H1 (cell line): ENCODE data around the gene KLF16. TPM values are rescaled to one million over a fixed set of nuclear protein-coding genes. Genes with fewer than 3 reads are reported as not detected.

Source experiments
- CTCF ChIA-PET: fragments of 300-600 bp; sonication (Branson Sonifier 250); formaldehyde crosslinking; loops from one replicate; lab custom pipeline; 2021; ENCODE audit not compliant: partially characterized antibody; lab: Charles Lee
- POLR2A ChIA-PET: fragments of 300-600 bp; sonication (Branson Sonifier 250); formaldehyde crosslinking; loops from one replicate; lab custom pipeline; 2021; ENCODE audit warnings: inconsistent platforms; ENCODE audit not compliant: partially characterized antibody; lab: Charles Lee
- DNase-seq, 2 experiments: peaks; one replicate each; pipeline versions ENCODE4 v3.0.0 to v3.0.0-alpha.2; 2010 to 2022; ENCODE audit warnings: low spot score in 2 of 2, low read depth in 1 of 2, mixed read lengths in 1 of 2
- FAIRE-seq: peaks from 2 replicates; lab custom pipeline; 2011; peaks lifted over from hg19 to GRCh38; lab: Jason Lieb, UNC
- H2AFZ ChIP-seq: 2 replicates; pipeline ENCODE4 v1.8.1; 2012; ENCODE audit warnings: low read length, inconsistent platforms
- H2AK5ac ChIP-seq: 2 replicates; pipeline ENCODE4 v1.6.1; 2013; ENCODE audit warnings: low read depth, low read length
- H2BK120ac ChIP-seq: replicated peaks from 2 replicates; pipeline ENCODE3; 2013; ENCODE audit warnings: low read depth, low read length, inconsistent platforms
- H2BK12ac ChIP-seq: 2 replicates; pipeline ENCODE4 v1.6.1; 2013; ENCODE audit warnings: low read depth, low read length
- H2BK15ac ChIP-seq: 2 replicates; pipeline ENCODE4 v1.6.1; 2013; ENCODE audit warnings: low read length
- H2BK20ac ChIP-seq: 2 replicates; pipeline ENCODE4 v1.6.1; 2013; ENCODE audit warnings: low read length
- H2BK5ac ChIP-seq: 2 replicates; pipeline ENCODE4 v1.6.1; 2013; ENCODE audit warnings: low read depth, low read length
- H3K14ac ChIP-seq: 2 replicates; pipeline ENCODE4 v1.6.1; 2013; ENCODE audit warnings: inconsistent platforms; ENCODE audit not compliant: insufficient read length
- H3K18ac ChIP-seq: 2 replicates; pipeline ENCODE4 v1.6.1; 2013; ENCODE audit warnings: low read length; ENCODE audit errors: extremely low read depth
- H3K23ac ChIP-seq: 2 replicates; pipeline ENCODE4 v1.6.1; 2013; ENCODE audit warnings: inconsistent platforms; ENCODE audit not compliant: insufficient read length
- H3K23me2 ChIP-seq: 2 replicates; pipeline ENCODE4 v1.6.1; 2013; ENCODE audit warnings: low read depth, low read length
- H3K27ac ChIP-seq: 2 replicates; pipeline ENCODE4 v1.6.1; 2011; ENCODE audit warnings: low read depth, low read length, inconsistent platforms
- H3K27me3 ChIP-seq, 4 experiments: replicated peaks in 1 of 4; 1 replicate in 1 of 4; 2 replicates in 3 of 4; pipeline versions ENCODE4 v1.6.1 to v1.8.1; 2011 to 2013; ENCODE audit warnings: low read length in 3 of 4, mild to moderate bottlenecking in 3 of 4, inconsistent platforms in 2 of 4, mixed read lengths in 2 of 4, moderate library complexity in 1 of 4; ENCODE audit not compliant: control insufficient read depth in 3 of 4, insufficient read depth in 3 of 4; ENCODE audit errors: extremely low read depth in 1 of 4
- H3K36me3 ChIP-seq, 4 experiments: 2 replicates each; pipeline versions ENCODE4 v1.6.1 to v1.8.1; 2011 to 2013; ENCODE audit warnings: mild to moderate bottlenecking in 4 of 4, low read length in 3 of 4, moderate library complexity in 2 of 4, control low read depth in 1 of 4, inconsistent platforms in 1 of 4; ENCODE audit not compliant: insufficient read depth in 4 of 4, control insufficient read depth in 2 of 4
- H3K4ac ChIP-seq: replicated peaks from 2 replicates; pipeline ENCODE3; 2013; ENCODE audit warnings: low read length, low read depth, mixed read lengths, inconsistent platforms; ENCODE audit not compliant: insufficient read length
- H3K4me1 ChIP-seq, 4 experiments: replicated peaks in 1 of 4; 1 replicate in 1 of 4; 2 replicates in 3 of 4; pipeline versions ENCODE4 v1.6.1 to v1.8.1; 2011 to 2013; ENCODE audit warnings: low read length in 3 of 4, inconsistent platforms in 2 of 4, mixed read lengths in 1 of 4; ENCODE audit not compliant: insufficient read depth in 4 of 4, control insufficient read depth in 3 of 4
- H3K4me2 ChIP-seq, 2 experiments: 2 replicates each; pipeline versions ENCODE4 v1.6.1 to v1.8.1; 2011 to 2013; ENCODE audit warnings: low read depth in 2 of 2, low read length in 2 of 2, control low read depth in 1 of 2, inconsistent platforms in 1 of 2, mild to moderate bottlenecking in 1 of 2; ENCODE audit not compliant: insufficient read depth in 1 of 2
- H3K4me3 ChIP-seq, 4 experiments: fragments of 200-600, 300-600 bp in 1 of 4; sonication (generic), shearing (Covaris generic), sonication (Bioruptor Twin) in 1 of 4; 2 replicates each; pipeline versions ENCODE4 v1.5.1 to v1.8.1; 2011 to 2016; ENCODE audit warnings: low read length in 4 of 4, low read depth in 3 of 4, control low read depth in 2 of 4, inconsistent platforms in 2 of 4, mild to moderate bottlenecking in 2 of 4, mixed read lengths in 1 of 4, moderate library complexity in 1 of 4; ENCODE audit not compliant: insufficient read depth in 2 of 4; ENCODE audit errors: extremely low read depth in 1 of 4
- H3K56ac ChIP-seq: replicated peaks from 2 replicates; pipeline ENCODE3; 2013; ENCODE audit warnings: low read depth, mild to moderate bottlenecking, mixed read lengths, low read length, inconsistent platforms; ENCODE audit not compliant: insufficient read length
- H3K79me1 ChIP-seq: 2 replicates; pipeline ENCODE4 v1.6.1; 2013; ENCODE audit warnings: low read depth, low read length, control low read depth
- H3K79me2 ChIP-seq, 2 experiments: 2 replicates each; pipeline versions ENCODE4 v1.6.1 to v1.8.1; 2012 to 2013; ENCODE audit warnings: low read length in 2 of 2, mild to moderate bottlenecking in 2 of 2, inconsistent platforms in 1 of 2; ENCODE audit not compliant: insufficient read depth in 2 of 2, control insufficient read depth in 1 of 2
- H3K9ac ChIP-seq, 4 experiments: replicated peaks in 1 of 4; 1 replicate in 1 of 4; 2 replicates in 3 of 4; pipeline versions ENCODE4 v1.6.1 to v1.8.1; 2011 to 2013; ENCODE audit warnings: low read depth in 3 of 4, low read length in 3 of 4, control low read depth in 2 of 4, mild to moderate bottlenecking in 2 of 4, moderate library complexity in 2 of 4, inconsistent platforms in 1 of 4; ENCODE audit errors: extremely low read depth in 1 of 4
- H3K9me3 ChIP-seq, 2 experiments: 2 replicates each; pipeline versions ENCODE4 v1.6.1 to v1.8.1; 2012 to 2013; ENCODE audit warnings: mild to moderate bottlenecking in 2 of 2, moderate library complexity in 2 of 2, control low read depth in 1 of 2, inconsistent platforms in 1 of 2, low read depth in 1 of 2, low read length in 1 of 2, mixed read lengths in 1 of 2; ENCODE audit not compliant: insufficient read depth in 2 of 2
- H4K20me1 ChIP-seq, 2 experiments: replicated peaks in 1 of 2; 2 replicates each; pipeline versions ENCODE3 to v1.8.1; 2011 to 2013; ENCODE audit warnings: inconsistent platforms in 2 of 2, low read length in 2 of 2, mild to moderate bottlenecking in 1 of 2; ENCODE audit not compliant: insufficient read depth in 2 of 2, control insufficient read depth in 1 of 2
- H4K5ac ChIP-seq: 2 replicates; pipeline ENCODE4 v1.6.1; 2013; ENCODE audit warnings: low read length, low read depth, mixed read lengths, inconsistent platforms; ENCODE audit not compliant: insufficient read length
- H4K8ac ChIP-seq: 2 replicates; pipeline ENCODE4 v1.8.0; 2013; ENCODE audit warnings: mild to moderate bottlenecking, moderate library complexity, low read length, inconsistent platforms; ENCODE audit not compliant: insufficient read depth; ENCODE audit errors: extremely low read depth
- H4K91ac ChIP-seq: replicated peaks from 2 replicates; pipeline ENCODE3; 2013; ENCODE audit warnings: low read length, mixed read lengths, inconsistent platforms; ENCODE audit not compliant: insufficient read length
- BRCA1 ChIP-seq: IDR thresholded peaks from 2 replicates; pipeline ENCODE4 v1.6.1; 2012; ENCODE audit warnings: low read depth, low read length, improper control_type of control experiment
- CTBP2 ChIP-seq: IDR thresholded peaks from 2 replicates; pipeline ENCODE4 v1.7.0; 2011; ENCODE audit warnings: borderline replicate concordance, mild to moderate bottlenecking, moderate library complexity, mixed read lengths, low read length; ENCODE audit not compliant: insufficient read depth, insufficient read length
- GABPA ChIP-seq: IDR thresholded peaks from 2 replicates; pipeline ENCODE4 v1.6.1; 2011; ENCODE audit warnings: mild to moderate bottlenecking, low read length, moderate library complexity, borderline replicate concordance; ENCODE audit not compliant: insufficient read depth
- GTF2F1 ChIP-seq: IDR thresholded peaks from 2 replicates; pipeline ENCODE4 v1.6.1; 2012; ENCODE audit warnings: low read depth, low read length, improper control_type of control experiment, borderline replicate concordance
- HDAC2 ChIP-seq, 2 experiments: fragments of 300-600 bp in 1 of 2; sonication (generic) in 1 of 2; IDR thresholded peaks; 2 replicates each; pipeline ENCODE4 v1.6.1; 2011 to 2012; ENCODE audit warnings: low read depth in 2 of 2, low read length in 2 of 2, mild to moderate bottlenecking in 2 of 2, moderate library complexity in 2 of 2, borderline replicate concordance in 1 of 2, inconsistent platforms in 1 of 2
- KDM1A ChIP-seq: fragments of 200-600, 300-600 bp; sonication (generic); IDR thresholded peaks from 2 replicates; pipeline ENCODE4 v1.7.1; 2016; ENCODE audit warnings: mild to moderate bottlenecking, low read length, borderline replicate concordance
- RAD21 ChIP-seq, 2 experiments: IDR thresholded peaks in 1 of 2; conservative IDR thresholded peaks in 1 of 2; 2 replicates each; pipeline ENCODE4 v1.6.1; 2011; ENCODE audit warnings: low read depth in 2 of 2, low read length in 2 of 2, improper control_type of control experiment in 1 of 2, inconsistent platforms in 1 of 2, mild to moderate bottlenecking in 1 of 2, moderate library complexity in 1 of 2
- RBBP5 ChIP-seq: IDR thresholded peaks from 2 replicates; pipeline ENCODE4 v1.7.1; 2012; ENCODE audit warnings: low read depth, mild to moderate bottlenecking, inconsistent platforms, low read length, moderate library complexity, borderline replicate concordance
- SAP30 ChIP-seq: fragments of 300-600 bp; sonication (generic); IDR thresholded peaks from 2 replicates; pipeline ENCODE4 v1.7.1; 2012; ENCODE audit warnings: low read length, moderate library complexity, mild to moderate bottlenecking, inconsistent platforms; ENCODE audit not compliant: insufficient read depth, insufficient replicate concordance
- WGBS, 2 experiments: shearing (Covaris generic) in 1 of 2; methylation state at CpG; one replicate each; pipeline versions ENCODE4 v1.1.6 to v1.1.7; 2013 to 2015; ENCODE audit warnings: low lambda C conversion rate in 2 of 2, mixed read lengths in 2 of 2, inconsistent platforms in 1 of 2, low coverage in 1 of 2, missing lambda C conversion rate in 1 of 2; ENCODE audit not compliant: insufficient replicate concordance in 2 of 2, insufficient coverage in 1 of 2, insufficient read length in 1 of 2; ENCODE audit errors: extremely low coverage in 1 of 2, missing lambda C conversion rate in 1 of 2; 5-methylcytosine and 5-hydroxymethylcytosine counted together
- polyA plus RNA-seq, 7 experiments: library from polyadenylated mRNA; depleted of rRNA in 3 of 7; stranded (reverse) in 5 of 7; unstranded in 2 of 7; fragments of >200 nt in 5 of 7; fragments of 200-250 nt in 2 of 7; gene quantifications; 1 replicate in 5 of 7; 2 replicates in 1 of 7; 4 replicates in 1 of 7; pipeline versions ENCODE4 v1.2.1 to v1.2.3, GENCODE V29; 2011 to 2013; ENCODE audit warnings: missing spikeins in 2 of 7, mixed read lengths in 2 of 7
- total RNA-seq: library from RNA; stranded (reverse); fragmentation: NEBNext Ultra II Directional; extraction: Animal tissue kit (Norgen Biotek cat#: 25700); gene quantifications from 2 replicates; pipeline ENCODE4 v1.2.1, GENCODE V29; 2021

The KLF16 gene
- total and polyA plus RNA-seq, 2 of the 8 experiments (the other 6 are each of a cell fraction or from before 2014, with no cell fraction given), result 14.3 to 45.9 TPM

DNA sequence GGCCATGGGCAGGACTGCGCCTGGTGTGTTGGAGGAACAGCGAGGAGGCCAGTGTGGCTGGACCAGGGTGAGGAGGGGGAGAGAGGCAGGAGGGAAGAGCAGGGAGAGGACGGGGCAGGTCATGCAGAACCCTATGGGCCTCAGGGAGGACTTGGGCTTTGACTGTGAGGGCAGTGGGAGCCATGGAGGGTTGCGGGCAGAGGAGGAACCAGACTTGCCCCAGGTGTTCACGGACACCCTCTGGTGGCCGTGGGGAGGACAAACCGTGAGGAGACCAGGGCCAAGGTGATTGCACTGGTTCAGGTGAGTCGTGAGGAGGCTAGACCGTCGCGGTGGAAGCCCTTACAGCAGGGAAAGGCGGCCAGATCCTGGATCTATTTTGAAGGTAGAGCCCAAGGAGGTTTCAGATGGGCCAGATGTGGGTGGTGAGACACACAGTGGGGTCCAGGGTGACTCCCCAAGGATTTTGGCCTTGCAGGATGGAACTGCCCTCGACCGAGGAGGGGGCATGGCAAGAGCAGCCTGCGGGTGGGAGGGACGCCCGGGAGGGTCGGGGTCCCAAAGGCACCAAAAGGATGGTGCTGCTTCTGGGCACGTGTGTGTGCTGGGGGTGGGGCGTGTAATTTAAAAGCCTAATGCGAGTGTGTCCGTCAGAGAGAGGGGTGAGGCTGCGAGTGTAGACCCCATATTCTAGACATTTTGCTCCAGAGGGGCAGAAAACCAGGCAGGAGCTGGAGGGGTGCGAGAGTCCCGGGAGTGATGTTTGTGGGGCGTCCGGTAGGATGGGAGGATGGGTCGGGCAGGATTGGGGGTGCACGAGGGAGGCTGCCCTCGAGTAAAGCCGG, 12.3 kb downstream of the KLF16 start:
- H2BK120ac ChIP-seq, result no peak overlapping the region
- peaks cover 12% of the 10 kb centered on the region for H3K79me1 ChIP-seq
- H3K23ac ChIP-seq, result no peak overlapping the region
- WGBS, 2 experiments, result 80% methylated on average over 26 of the region's 31 CpGs; no CpG with 5 or more reads in 1 of the 2 experiments
- FAIRE-seq (no peak), DNase-seq (no peak)
- H3K9ac ChIP-seq, result no peak overlapping the region
- ChIA-PET CTCF (interaction anchor here (0.8 to 2.5 kb wide), 7 partner anchors 7 to 55 kb away, joined by 3 to 14 read pairs (median 9); no protein-coding TSS in a partner anchor), POLR2A (interaction anchor here (1.2 to 1.3 kb wide), 2 partner anchors 10 to 14 kb away, joined by 3 to 4 read pairs; no protein-coding TSS in a partner anchor)
- H3K14ac ChIP-seq, result no peak overlapping the region
- H4K91ac ChIP-seq, result no peak overlapping the region
- H3K4me1 ChIP-seq, result peaks cover 0 to 36% (median 28%) of the 10 kb centered on the region in 4 experiments; a peak in 6 of 7 replicates
- H3K4me2 ChIP-seq, result peak overlapping the region; percentile 37 to 58; a peak in 3 of 4 replicates
- H3K56ac ChIP-seq, result no peak overlapping the region
- peak overlapping the region in 2 of 4 experiments; percentile 10 to 53; a peak in 3 of 8 replicates for H3K4me3 ChIP-seq
- no peak overlapping the region for H3K4ac ChIP-seq
- H2AK5ac ChIP-seq, result no peak overlapping the region
- H3K36me3 ChIP-seq, result no peaks in the 10 kb centered on the region
- H2BK15ac ChIP-seq, result no peak overlapping the region
- H4K5ac ChIP-seq, result no peak overlapping the region
- H3K23me2 ChIP-seq, result peaks cover 3% of the 10 kb centered on the region; the same call in 1 of the 2 replicates
- 0 out of 2 replicates have a peak overlapping the region, but pooled peaks have one; percentile 35 for H2BK5ac ChIP-seq
- no peaks in the 10 kb centered on the region for H3K9me3 ChIP-seq
- H4K20me1 ChIP-seq, result peaks cover 14 to 23% of the 10 kb centered on the region in 2 experiments
- no peaks in the 10 kb centered on the region for H3K27me3 ChIP-seq
- H3K79me2 ChIP-seq, result peaks cover 19 to 33% of the 10 kb centered on the region in 2 experiments
- no peak overlapping the region for H2BK20ac ChIP-seq
- H2AFZ ChIP-seq, result no peak overlapping the region
- H4K8ac ChIP-seq, result peak overlapping the region; percentile 22
- peak overlapping the region; percentile 39; the same call in 1 of the 2 replicates for H2BK12ac ChIP-seq
- H3K27ac ChIP-seq, result no peak overlapping the region
- no peak overlapping the region; the same call in 1 of the 2 replicates for H3K18ac ChIP-seq
- peak in 1 of 2 experiments; percentile 92; a peak in 2 of 4 replicates for TF ChIP-seq HDAC2 (IDR thresholded peaks at IDR 0.05; ENCODE audit: borderline replicate concordance in 1 of 2, low read depth in 2 of 2, low read length in 2 of 2)
- TF ChIP-seq RAD21 (IDR thresholded peaks at IDR 0.05 in 1 of 2, conservative IDR thresholded peaks at IDR 0.05 in 1 of 2; ENCODE audit: low read depth in 2 of 2, low read length in 2 of 2), result peak in 1 of 2 experiments; percentile 8; a peak in 1 of 4 replicates
- TF ChIP-seq SAP30, result no peak
- no peak for TF ChIP-seq GABPA
- TF ChIP-seq GTF2F1, result no peak
- TF ChIP-seq CTBP2, result no peak
- peak; percentile 99 for TF ChIP-seq KDM1A
- no peak for TF ChIP-seq BRCA1
- TF ChIP-seq RBBP5, result no peak
